SU-DHL-6 (cell line): Measurements from ENCODE around the gene ARMC5.

Experiments used
- H2AFZ ChIP-seq: fragments of 200-600 bp; sonication (generic); 2 replicates; pipeline ENCODE4 v1.6.1; 2014; ENCODE audit warnings: low read depth, mild to moderate bottlenecking, moderate library complexity, mixed read lengths, antibody characterized with exemption, low read length; ENCODE audit not compliant: severe bottlenecking
- H3F3A ChIP-seq: fragments of 200-600 bp; shearing (Covaris generic); 2 replicates; pipeline ENCODE4 v1.6.0; 2016; ENCODE audit warnings: antibody characterized with exemption, mild to moderate bottlenecking; ENCODE audit not compliant: insufficient read depth
- H3K27ac ChIP-seq: fragments of 200-600 bp; sonication (generic); 2 replicates; pipeline ENCODE4 v1.5.1; 2016; ENCODE audit warnings: low read depth, mild to moderate bottlenecking, low read length, moderate library complexity, mixed read lengths
- H3K27me3 ChIP-seq: fragments of 200-600 bp; sonication (generic), shearing (Covaris generic); 2 replicates; pipeline ENCODE4 v1.6.0; 2014; ENCODE audit warnings: mild to moderate bottlenecking, low read length
- H3K36me3 ChIP-seq: fragments of 200-600 bp; sonication (generic); 2 replicates; pipeline ENCODE4 v1.6.1; 2014; ENCODE audit warnings: mild to moderate bottlenecking, low read length, mixed read lengths
- H3K4me2 ChIP-seq: fragments of 300-600, 200-600 bp; shearing (Covaris generic), sonication (generic); 2 replicates; pipeline ENCODE4 v1.6.0; 2014; ENCODE audit warnings: low read length, low read depth, mild to moderate bottlenecking; ENCODE audit not compliant: poor library complexity, severe bottlenecking
- H3K4me3 ChIP-seq: fragments of 200-600 bp; sonication (generic); 2 replicates; pipeline ENCODE4 v1.5.1; 2014; ENCODE audit warnings: antibody characterized with exemption, low read length, mild to moderate bottlenecking, mixed read lengths; ENCODE audit not compliant: insufficient read depth, poor library complexity, severe bottlenecking
- H3K79me2 ChIP-seq: fragments of 200-600 bp; sonication (generic); 2 replicates; pipeline ENCODE4 v1.6.1; 2014; ENCODE audit warnings: mild to moderate bottlenecking, low read length, moderate library complexity; ENCODE audit not compliant: insufficient read depth
- H3K9ac ChIP-seq: fragments of 200-600 bp; sonication (generic); 2 replicates; pipeline ENCODE4 v1.7.0; 2014; ENCODE audit warnings: mild to moderate bottlenecking, low read length
- H3K9me2 ChIP-seq: fragments of 200-600 bp; sonication (generic); replicated peaks from 2 replicates; pipeline ENCODE4 v1.6.1; 2014; ENCODE audit warnings: low read length; ENCODE audit not compliant: insufficient read depth
- H3K9me3 ChIP-seq: fragments of 200-600 bp; sonication (generic); 2 replicates; pipeline ENCODE4 v1.6.1; 2014; ENCODE audit warnings: low read length, mixed read lengths; ENCODE audit not compliant: insufficient read depth
- H4K20me1 ChIP-seq: fragments of 200-600 bp; sonication (generic); 2 replicates; pipeline ENCODE4 v1.6.1; 2014; ENCODE audit warnings: low read depth, mild to moderate bottlenecking, antibody characterized with exemption, low read length, moderate library complexity, mixed read lengths
- EZH2phosphoT487 ChIP-seq: fragments of 200-600 bp; sonication (generic), shearing (Covaris generic); conservative IDR thresholded peaks from 2 replicates; pipeline ENCODE4 v1.6.1; 2018; ENCODE audit warnings: mild to moderate bottlenecking, antibody characterized with exemption, low read length, moderate library complexity, mixed read lengths
- TF ChIP-seq, protein P1 (sequence below): fragments of 200-600 bp; sonication (generic); IDR thresholded peaks from one replicate; pipeline ENCODE4 v1.5.1; 2017; ENCODE audit warnings: antibody characterized with exemption, mild to moderate bottlenecking, low read length, moderate library complexity; ENCODE audit not compliant: insufficient read depth, poor library complexity, severe bottlenecking

ARMC5 gene

DNA sequence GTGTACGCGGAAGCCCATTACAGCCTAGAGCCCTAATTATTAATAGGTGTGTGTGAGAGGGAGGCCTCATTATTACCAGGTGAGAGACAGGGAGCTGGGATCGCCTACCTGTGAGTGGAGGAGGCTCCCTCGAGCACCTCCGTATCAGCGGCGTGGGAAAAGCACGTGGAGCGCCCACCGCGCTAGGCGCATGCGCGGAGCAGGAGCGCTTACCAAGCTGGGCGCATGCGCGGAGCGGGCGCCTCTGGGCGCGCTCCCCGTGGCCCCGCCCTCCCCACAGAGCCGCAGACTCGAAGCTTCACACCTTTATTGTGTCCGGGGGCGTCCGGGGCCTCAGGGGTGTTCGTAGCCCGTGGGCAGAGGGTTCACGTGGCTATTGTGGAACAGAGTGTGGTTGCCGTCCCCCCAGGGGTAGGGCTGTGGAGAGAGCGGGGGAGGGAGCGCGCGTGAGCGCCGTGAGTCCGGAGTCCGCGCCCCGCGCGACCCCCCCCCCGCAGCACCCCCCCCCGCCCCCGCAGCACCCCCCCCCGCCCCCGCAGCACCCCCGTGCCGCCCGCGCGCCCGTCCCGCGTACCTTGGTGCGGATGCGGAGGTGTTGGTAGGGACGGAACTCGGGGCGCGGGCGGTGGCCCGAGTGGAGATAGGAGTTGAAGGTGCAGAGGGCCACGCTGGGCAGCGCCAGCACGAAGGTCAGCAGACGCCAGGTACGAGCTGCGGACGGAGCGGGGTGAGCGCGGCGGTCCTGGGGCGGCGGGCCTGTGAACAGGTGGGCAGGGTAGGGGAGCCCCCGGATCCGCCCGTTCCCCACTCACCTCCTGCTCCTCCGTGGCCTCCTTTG is 31.6 kb upstream of the ARMC5 start:
- Histone ChIP-seq H3K4me2 (no peak overlapping the region), H2AFZ (no peak overlapping the region)
- TF ChIP-seq EZH2phosphoT487, result no peak
- TF ChIP-seq, protein P1, sequence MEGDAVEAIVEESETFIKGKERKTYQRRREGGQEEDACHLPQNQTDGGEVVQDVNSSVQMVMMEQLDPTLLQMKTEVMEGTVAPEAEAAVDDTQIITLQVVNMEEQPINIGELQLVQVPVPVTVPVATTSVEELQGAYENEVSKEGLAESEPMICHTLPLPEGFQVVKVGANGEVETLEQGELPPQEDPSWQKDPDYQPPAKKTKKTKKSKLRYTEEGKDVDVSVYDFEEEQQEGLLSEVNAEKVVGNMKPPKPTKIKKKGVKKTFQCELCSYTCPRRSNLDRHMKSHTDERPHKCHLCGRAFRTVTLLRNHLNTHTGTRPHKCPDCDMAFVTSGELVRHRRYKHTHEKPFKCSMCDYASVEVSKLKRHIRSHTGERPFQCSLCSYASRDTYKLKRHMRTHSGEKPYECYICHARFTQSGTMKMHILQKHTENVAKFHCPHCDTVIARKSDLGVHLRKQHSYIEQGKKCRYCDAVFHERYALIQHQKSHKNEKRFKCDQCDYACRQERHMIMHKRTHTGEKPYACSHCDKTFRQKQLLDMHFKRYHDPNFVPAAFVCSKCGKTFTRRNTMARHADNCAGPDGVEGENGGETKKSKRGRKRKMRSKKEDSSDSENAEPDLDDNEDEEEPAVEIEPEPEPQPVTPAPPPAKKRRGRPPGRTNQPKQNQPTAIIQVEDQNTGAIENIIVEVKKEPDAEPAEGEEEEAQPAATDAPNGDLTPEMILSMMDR, result no peak

DNA sequence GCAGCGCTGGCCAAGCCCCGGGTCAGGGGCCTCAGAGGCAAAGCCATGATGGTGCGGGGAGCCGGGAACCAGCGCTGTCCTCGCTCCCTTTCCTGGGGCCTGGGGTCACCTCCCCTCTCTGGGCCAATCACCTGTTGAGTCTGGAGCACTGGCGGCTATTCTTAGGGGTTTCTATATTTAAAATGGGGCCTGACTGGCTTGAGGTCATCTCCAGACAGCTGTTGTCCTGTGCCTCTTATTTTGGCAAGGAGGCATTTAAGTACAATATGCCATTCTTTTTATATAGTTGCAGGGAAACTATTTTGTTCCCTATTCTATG is 31.1 kb upstream of the ARMC5 start, which contains the start of gene COX6A2:
COX6A2 (minus strand) TSS at position 82 of the 319 bp plus-strand sequence; CDS start at position 47, 35 bp downstream.
- H3K36me3 ChIP-seq, result no peaks in the 10 kb centered on the region
- H3K79me2 ChIP-seq, result no peaks in the 10 kb centered on the region
- H4K20me1 ChIP-seq, result no peaks in the 10 kb centered on the region
- H2AFZ ChIP-seq, result no peak within 1 kb of the TSS
- H3K27me3 ChIP-seq, result no peaks in the 10 kb centered on the region
- no peaks in the 10 kb centered on the region for H3F3A ChIP-seq
- H3K27ac ChIP-seq, result no peak within 1 kb of the TSS
- no peak within 1 kb of the TSS for H3K9ac ChIP-seq
- H3K9me2 ChIP-seq, result no peaks in the 10 kb centered on the region
- H3K4me3 ChIP-seq, result no peak within 1 kb of the TSS
- TF ChIP-seq, protein P1, result no peak
- no peak for TF ChIP-seq EZH2phosphoT487
- H3K9me3 ChIP-seq, result no peaks in the 10 kb centered on the region
- no peak within 1 kb of the TSS for H3K4me2 ChIP-seq

More for the DNA sequence above, 31.6 kb upstream of the ARMC5 start:
- Histone ChIP-seq H3K4me3 (no peak overlapping the region), H4K20me1 (no peaks in the 10 kb centered on the region), H3K36me3 (no peaks in the 10 kb centered on the region), H3K27ac (no peak overlapping the region), H3K79me2 (no peaks in the 10 kb centered on the region), H3K9ac (no peak overlapping the region), H3K27me3 (no peaks in the 10 kb centered on the region), H3K9me2 (no peaks in the 10 kb centered on the region), H3F3A (no peaks in the 10 kb centered on the region), H3K9me3 (no peaks in the 10 kb centered on the region)

DNA sequence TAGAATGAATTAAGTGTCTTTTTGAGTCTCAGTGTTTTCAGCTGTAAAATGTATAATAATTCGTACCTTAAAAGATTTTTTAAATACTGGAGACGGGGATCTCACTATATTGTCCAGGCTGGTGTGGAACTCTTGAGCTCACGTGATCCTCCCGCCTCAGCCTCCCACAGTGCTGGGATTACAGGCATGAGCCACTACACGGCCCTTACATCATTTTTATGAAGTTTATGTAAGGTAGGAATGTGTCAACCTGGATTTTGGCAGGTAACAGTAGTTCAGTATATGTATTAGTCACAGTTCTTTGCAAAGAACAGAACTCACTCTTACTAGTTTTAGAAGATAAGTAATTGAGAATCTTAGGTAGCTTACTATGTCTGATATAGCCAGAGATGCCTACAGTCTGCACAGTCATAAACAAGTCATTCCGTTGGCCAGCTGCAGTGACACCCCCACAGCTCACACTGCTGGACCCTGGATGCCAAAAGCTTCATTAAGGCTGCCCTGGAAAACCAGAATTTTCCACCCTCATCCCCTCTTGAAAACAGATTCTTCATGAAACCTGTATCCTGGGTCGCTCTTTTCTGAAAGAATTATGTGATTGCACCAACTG is 30.6 kb upstream of the ARMC5 start:
- Histone ChIP-seq H3K9me2 (no peaks in the 10 kb centered on the region), H2AFZ (no peak overlapping the region), H3F3A (no peaks in the 10 kb centered on the region), H4K20me1 (no peaks in the 10 kb centered on the region), H3K4me3 (no peak overlapping the region), H3K9me3 (no peaks in the 10 kb centered on the region), H3K36me3 (no peaks in the 10 kb centered on the region), H3K27me3 (no peaks in the 10 kb centered on the region), H3K9ac (no peak overlapping the region), H3K4me2 (no peak overlapping the region), H3K27ac (no peak overlapping the region), H3K79me2 (no peaks in the 10 kb centered on the region)
- TF ChIP-seq, protein P1, result no peak
- TF ChIP-seq EZH2phosphoT487, result no peak
